HG02870 (cell line): Measurements from ENCODE around the gene ZNF525.
"Not testable (repeated sequence)": the region's sequence is repeated elsewhere in the genome, so short reads cannot be mapped to it uniquely, and the experiment has no call there.

Experiments
- ATAC-seq: cut with Tn5 transposase; IDR thresholded peaks from one replicate; pipeline ENCODE4 v1.9.1; 2021; ENCODE audit warnings: mild to moderate bottlenecking, moderate library complexity; ENCODE audit not compliant: unreplicated experiment

The ZNF525 gene

GRCh38 chr19:53395840-53396524 lies 30.5 kb downstream of the ZNF525 start:
- ATAC-seq: not testable (repeated sequence)

DNA sequence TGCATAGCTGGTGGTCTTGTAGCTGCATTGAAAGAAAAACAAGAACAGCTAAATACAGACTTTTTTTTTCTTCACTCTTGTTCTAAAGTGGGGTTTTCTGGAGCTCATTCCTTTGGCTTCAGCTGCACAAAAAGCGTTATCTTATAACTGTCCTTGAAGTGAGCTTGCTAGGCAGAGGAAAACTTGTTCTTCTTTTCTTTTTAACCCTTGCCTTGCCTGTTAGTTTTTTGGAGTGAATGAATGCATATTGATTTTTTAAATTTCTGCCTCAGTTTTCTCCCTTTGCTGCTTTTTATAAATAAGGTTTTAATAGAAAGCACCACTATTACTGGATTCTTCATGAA lies 31.0 kb downstream of the ZNF525 start:
- ATAC-seq: no peak

DNA sequence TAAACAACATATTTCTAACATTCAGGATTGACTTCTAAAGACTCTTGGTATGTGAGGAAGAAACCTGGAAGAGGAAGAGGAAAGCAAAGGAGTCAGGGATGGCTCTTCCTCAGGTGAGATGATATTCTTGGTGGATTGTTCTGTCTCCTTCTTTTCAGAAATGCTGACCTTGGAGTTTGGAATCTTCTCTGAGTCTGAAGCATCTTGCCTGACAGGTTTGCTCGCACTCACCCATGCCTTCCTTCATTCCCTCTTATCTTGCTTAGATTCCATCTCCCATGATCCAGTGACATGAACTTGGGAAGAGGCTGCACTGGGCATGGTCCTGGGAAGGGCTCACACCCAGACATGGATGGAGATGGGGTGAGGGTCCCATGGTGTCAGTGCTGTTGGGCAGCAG lies 32.4 kb downstream of the ZNF525 start:
- not testable (repeated sequence) for ATAC-seq

DNA sequence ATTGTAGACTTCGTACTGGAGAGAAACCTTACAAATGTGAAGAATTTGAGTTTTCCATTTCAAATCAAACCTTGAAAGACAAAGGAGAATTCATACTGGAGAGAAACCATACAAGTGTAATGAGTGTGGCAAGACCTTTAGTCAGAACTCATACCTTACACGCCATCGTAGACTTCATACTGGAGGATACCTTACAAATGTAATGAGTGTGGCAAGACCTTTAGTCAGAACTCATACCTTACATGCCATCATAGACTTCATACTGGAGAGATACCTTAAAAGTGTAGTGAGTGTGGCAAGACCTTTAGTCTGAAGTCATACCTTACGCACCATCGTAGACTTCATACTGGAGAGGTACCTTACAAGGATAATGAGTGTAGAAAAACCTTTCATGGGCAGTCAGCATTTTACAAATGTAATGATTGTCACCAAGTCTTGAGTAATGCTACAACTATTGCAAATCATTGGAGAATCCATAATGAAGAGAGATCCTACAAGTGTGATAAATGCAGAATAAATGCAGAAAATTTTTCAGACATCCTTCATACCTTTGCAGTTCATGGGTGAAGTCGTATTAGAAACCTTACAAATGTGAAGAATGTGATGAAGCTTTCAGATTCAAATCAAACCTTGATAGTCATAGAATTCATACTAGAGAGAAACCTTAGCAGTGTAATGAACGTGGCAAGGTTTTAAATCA lies 44.1 kb downstream of the ZNF525 start:
- ATAC-seq: no peak

GRCh38 chr19:53420520-53421315 lies 55.2 kb downstream of the ZNF525 start:
- not testable (repeated sequence) for ATAC-seq

GRCh38 chr19:53422551-53422950 lies 57.0 kb downstream of the ZNF525 start:
- ATAC-seq: no peak

DNA sequence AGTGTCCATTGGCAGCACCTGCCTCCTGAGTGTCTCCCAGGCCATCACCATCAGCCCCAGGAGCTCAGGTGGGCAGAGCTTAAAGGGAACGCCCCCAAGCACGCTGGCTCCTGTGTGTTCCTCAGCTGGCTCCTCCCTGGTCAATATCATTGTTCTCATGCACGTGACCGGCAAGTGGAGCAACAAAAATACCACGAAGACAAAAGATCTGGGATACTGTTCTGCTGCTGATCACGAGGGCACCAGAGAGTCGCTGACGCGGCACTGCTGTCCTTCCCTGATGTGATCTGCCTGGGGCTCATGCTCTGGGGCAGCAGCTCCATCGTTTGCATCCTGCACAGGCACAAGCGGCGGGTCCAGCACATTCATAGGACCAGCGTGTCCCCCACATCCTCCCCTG lies 57.6 kb downstream of the ZNF525 start:
- not testable (repeated sequence) for ATAC-seq

DNA sequence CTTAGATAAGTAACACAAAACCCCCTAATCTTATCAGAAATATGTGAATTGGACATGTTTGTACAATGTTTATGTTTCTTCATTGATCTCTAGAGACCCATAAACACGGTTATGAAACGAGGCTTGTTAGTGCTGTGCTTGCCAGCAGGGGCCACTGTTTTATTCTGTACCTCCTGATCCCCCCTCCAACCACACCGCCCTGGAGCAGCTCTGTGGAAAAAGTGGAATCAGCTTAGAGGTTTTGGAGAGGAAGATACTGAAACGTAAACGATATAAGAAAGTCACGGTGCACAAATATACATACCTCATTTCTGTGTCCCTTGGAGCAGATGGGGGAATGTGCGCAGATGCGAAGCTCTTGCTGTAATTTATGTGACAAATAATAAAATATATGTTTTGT lies 58.2 kb downstream of the ZNF525 start:
- not testable (repeated sequence) for ATAC-seq

DNA sequence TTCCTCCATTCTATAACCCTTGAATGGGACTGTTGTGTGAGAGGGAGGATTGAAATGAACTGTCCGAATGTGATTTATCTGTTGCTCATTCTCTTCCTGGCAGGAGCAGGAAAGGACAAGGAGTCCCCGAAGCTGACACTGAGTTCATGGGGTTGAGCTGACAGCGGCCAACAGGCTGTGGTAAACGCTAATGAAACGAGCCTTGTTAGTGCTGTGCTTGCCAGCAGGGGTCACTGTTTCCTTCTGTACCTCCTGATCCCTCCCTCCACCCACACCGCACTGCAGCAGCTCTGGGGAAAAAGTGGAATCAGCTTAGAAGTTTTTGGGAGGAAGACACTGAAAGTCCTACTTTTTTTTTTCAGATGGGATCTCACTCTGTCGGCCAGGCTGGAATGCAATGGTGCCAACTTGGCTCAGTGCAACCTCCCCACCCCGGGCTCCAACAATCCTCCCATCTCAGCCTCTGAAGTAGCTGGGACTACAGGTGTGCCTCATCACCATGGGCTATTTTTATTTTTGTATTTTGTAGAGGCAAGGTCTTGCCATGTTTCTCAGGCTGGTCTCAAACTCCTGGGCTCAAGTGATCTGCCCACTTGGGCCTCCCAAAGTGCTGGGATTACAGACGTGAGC lies 59.6 kb downstream of the ZNF525 start:
- no peak for ATAC-seq

- ATAC-seq: peak; percentile 93
Measured at GRCh38 chr19:53431399-53432087, 66.0 kb downstream of the ZNF525 start, which contains the start of gene ZNF761. TSS of gene ZNF761 (plus strand) at chr19:53431984. CDS start at chr19:53447269, 15,285 bp downstream.

GRCh38 chr19:53432088-53432661 lies 66.7 kb downstream of the ZNF525 start:
- peak; percentile 25 for ATAC-seq
